Activated T-cell treated with anti-CD3 and anti-CD28 coated beads, Interleukin-2, amount 50 U/mL, for 4 hours (primary cell): ENCODE measurements around the gene SURF4. TPM values are rescaled to one million over a fixed set of nuclear protein-coding genes. Genes with fewer than 3 reads are reported as not detected.

Experiments
- ATAC-seq, 2 donors: fragments of 200-7000 bp; cut with Tn5 transposase; one replicate each; pipeline ENCODE4 v1.10.0; 2021
- DNase-seq: peaks from one replicate; pipeline ENCODE4 v3.0.0-alpha.2; 2020
- H3K27me3 Mint-ChIP-seq: one replicate; pipeline ENCODE4 v1.8.0; 2021; ENCODE audit warnings: low read depth, mixed read lengths
- H3K36me3 Mint-ChIP-seq: one replicate; pipeline ENCODE4 v1.8.0; 2022; ENCODE audit warnings: mixed read lengths; ENCODE audit not compliant: insufficient read depth
- H3K4me1 Mint-ChIP-seq: one replicate; pipeline ENCODE4 v1.8.0; 2021; ENCODE audit warnings: low read depth, mixed read lengths
- H3K4me3 Mint-ChIP-seq: one replicate; pipeline ENCODE4 v1.8.0; 2021; ENCODE audit warnings: mild to moderate bottlenecking, moderate library complexity, mixed read lengths
- H3K9me3 Mint-ChIP-seq: one replicate; pipeline ENCODE4 v1.8.0; 2021; ENCODE audit warnings: mixed read lengths
- total RNA-seq, 3 donors: library from RNA; stranded (reverse); gene quantifications; one replicate each; pipeline ENCODE4 v1.2.1, GENCODE V29; 2021

SURF4 gene
- total RNA-seq, result 100 to 1,000 TPM; 235 to 292 (median 255) TPM

GRCh38 chr9:133375724-133376654, at the start of gene SURF4, which contains the start of gene STKLD1:
Gene SURF4 (minus strand): TSS chr9:133376060. CDS start chr9:133375969, 91 bp downstream.
Gene STKLD1 (plus strand): TSS chr9:133376366. CDS start chr9:133376474, 108 bp downstream.
- ATAC-seq (peak; percentile 78 to 79), DNase-seq (peak; percentile 95)
- Mint-ChIP-seq H3K4me1 (peaks cover 37% of the 10 kb centered on the region), H3K27me3 (no peaks in the 10 kb centered on the region), H3K9me3 (no peaks in the 10 kb centered on the region), H3K36me3 (peaks cover 13% of the 10 kb centered on the region), H3K4me3 (peak within 1 kb of the TSS; percentile 98)

- Mint-ChIP-seq H3K4me3 (no peak overlapping the region), H3K27me3 (peaks cover 35% of the 10 kb centered on the region), H3K9me3 (no peaks in the 10 kb centered on the region), H3K4me1 (peaks cover 17% of the 10 kb centered on the region), H3K36me3 (no peaks in the 10 kb centered on the region)
- no peak for ATAC-seq
- no peak for DNase-seq
Measured at GRCh38 chr9:133425049-133425632, 49.3 kb upstream of the SURF4 start.

DNA sequence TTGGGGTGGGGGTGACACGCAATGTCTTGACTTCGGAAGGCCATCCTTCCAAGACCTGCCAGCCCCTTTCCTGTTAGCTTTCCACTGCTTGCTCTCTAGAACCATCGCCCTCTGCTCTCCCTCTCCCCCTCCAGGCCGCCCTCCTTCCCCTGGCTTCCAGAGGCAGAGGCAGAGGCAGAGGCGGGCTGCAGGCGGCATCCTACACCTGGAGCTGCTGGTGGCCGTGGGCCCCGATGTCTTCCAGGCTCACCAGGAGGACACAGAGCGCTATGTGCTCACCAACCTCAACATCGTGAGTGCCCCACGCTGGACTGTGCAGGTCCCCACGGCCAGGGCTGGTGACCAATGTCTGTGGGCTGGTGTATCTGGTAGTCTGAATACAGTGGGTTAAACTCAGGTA, 48.3 kb upstream of the SURF4 start:
- H3K4me1 Mint-ChIP-seq, result peaks cover 18% of the 10 kb centered on the region
- H3K36me3 Mint-ChIP-seq, result no peaks in the 10 kb centered on the region
- no peak overlapping the region for H3K4me3 Mint-ChIP-seq
- DNase-seq (no peak), ATAC-seq (no peak)
- no peaks in the 10 kb centered on the region for H3K9me3 Mint-ChIP-seq
- H3K27me3 Mint-ChIP-seq, result peaks cover 34% of the 10 kb centered on the region

GRCh38 chr9:133423216-133423615, 47.4 kb upstream of the SURF4 start:
- H3K4me3 Mint-ChIP-seq, result no peak overlapping the region
- peaks cover 26% of the 10 kb centered on the region for H3K4me1 Mint-ChIP-seq

GRCh38 chr9:133421615-133422542, 46.0 kb upstream of the SURF4 start, which contains the start of gene ADAMTS13:
Gene ADAMTS13 (plus strand): TSS chr9:133422367. CDS start chr9:133422444, 77 bp downstream.
- no peaks in the 10 kb centered on the region for H3K36me3 Mint-ChIP-seq
- DNase-seq (no peak), ATAC-seq (peak; percentile 24 to 36)
- H3K9me3 Mint-ChIP-seq, result no peaks in the 10 kb centered on the region
- no peak within 1 kb of the TSS for H3K4me3 Mint-ChIP-seq
- peaks cover 28% of the 10 kb centered on the region for H3K4me1 Mint-ChIP-seq
- H3K27me3 Mint-ChIP-seq, result peaks cover 20% of the 10 kb centered on the region

More at GRCh38 chr9:133423216-133423615, 47.4 kb upstream of the SURF4 start:
- peaks cover 34% of the 10 kb centered on the region for H3K27me3 Mint-ChIP-seq
- ATAC-seq (no peak), DNase-seq (no peak)
- H3K9me3 Mint-ChIP-seq, result no peaks in the 10 kb centered on the region
- no peaks in the 10 kb centered on the region for H3K36me3 Mint-ChIP-seq

- Mint-ChIP-seq H3K36me3 (peaks cover 2% of the 10 kb centered on the region), H3K27me3 (peaks cover 8% of the 10 kb centered on the region), H3K4me3 (no peak overlapping the region), H3K4me1 (peaks cover 41% of the 10 kb centered on the region), H3K9me3 (no peaks in the 10 kb centered on the region)
- DNase-seq (no peak), ATAC-seq (no peak)
Measured at GRCh38 chr9:133420392-133420827, 44.5 kb upstream of the SURF4 start.

- H3K27me3 Mint-ChIP-seq, result no peaks in the 10 kb centered on the region
- DNase-seq (no peak), ATAC-seq (no peak)
- peaks cover 53% of the 10 kb centered on the region for H3K4me1 Mint-ChIP-seq
- peaks cover 13% of the 10 kb centered on the region for H3K36me3 Mint-ChIP-seq
- H3K4me3 Mint-ChIP-seq, result peak overlapping the region; percentile 94
- H3K9me3 Mint-ChIP-seq, result no peaks in the 10 kb centered on the region
Measured at GRCh38 chr9:133419005-133419404, 43.1 kb upstream of the SURF4 start.

DNA sequence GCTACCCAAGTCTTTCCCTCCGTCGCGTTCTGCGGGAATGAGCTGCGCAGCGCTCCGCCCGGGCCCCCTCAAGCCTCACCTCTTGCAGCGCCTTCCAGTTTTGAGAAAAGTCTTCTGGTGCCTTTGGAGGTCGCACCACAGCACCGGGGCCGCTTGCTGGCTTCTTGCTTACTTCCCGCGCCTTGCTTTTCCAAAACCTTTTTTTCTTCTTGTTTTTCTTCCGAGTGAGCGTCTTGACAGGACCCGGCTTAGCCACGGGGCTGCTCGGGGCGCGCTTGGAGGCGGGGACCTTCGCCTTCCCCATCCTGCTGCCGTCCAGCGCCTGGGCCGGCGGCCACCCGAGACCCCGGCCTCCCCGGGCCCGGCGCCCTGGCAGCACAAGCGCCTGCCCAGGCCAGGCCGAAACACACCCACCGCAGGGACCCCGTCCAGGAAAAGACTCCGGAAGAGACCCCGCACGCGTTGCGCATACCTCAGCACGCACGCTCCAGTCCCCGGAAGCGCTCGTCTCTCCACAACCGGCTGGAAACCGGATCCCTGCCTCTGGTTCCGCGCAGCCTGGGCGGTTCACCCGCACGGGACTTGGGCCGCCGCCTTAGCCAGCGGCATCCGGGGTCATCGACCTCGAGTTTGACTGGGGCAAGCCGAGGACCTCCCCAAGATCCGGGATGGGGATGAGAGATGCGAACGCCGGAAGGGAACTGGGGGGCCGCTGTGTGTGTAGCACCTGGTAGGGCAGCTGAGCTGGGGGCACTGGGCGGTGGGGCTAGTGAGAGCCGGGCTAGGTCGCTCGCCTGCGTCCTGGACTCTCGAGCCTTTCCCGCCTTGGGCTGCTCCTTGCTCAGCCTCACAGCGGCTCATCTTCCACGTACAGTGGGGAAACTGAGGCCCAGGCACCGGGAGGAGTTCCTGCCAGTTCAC, 41.9 kb upstream of the SURF4 start, which contains the start of gene REXO4:
Gene REXO4 (minus strand): TSS at position 470 of the 921 bp plus-strand sequence. CDS start 166 bp downstream, at position 304.
- peaks cover 17% of the 10 kb centered on the region for H3K36me3 Mint-ChIP-seq
- ATAC-seq, result peak; percentile 88 to 90
- H3K9me3 Mint-ChIP-seq, result no peaks in the 10 kb centered on the region
- peaks cover 55% of the 10 kb centered on the region for H3K4me1 Mint-ChIP-seq
- H3K4me3 Mint-ChIP-seq, result peak within 1 kb of the TSS; percentile 94
- H3K27me3 Mint-ChIP-seq, result no peaks in the 10 kb centered on the region
- DNase-seq, result peak; percentile 77

- DNase-seq (no peak), ATAC-seq (no peak)
- Mint-ChIP-seq H3K27me3 (no peaks in the 10 kb centered on the region), H3K9me3 (no peaks in the 10 kb centered on the region), H3K4me1 (peaks cover 45% of the 10 kb centered on the region), H3K36me3 (peaks cover 33% of the 10 kb centered on the region), H3K4me3 (peak overlapping the region; percentile 94)
Measured at GRCh38 chr9:133415170-133415569, 39.3 kb upstream of the SURF4 start.

- Mint-ChIP-seq H3K4me1 (peaks cover 9% of the 10 kb centered on the region), H3K9me3 (no peaks in the 10 kb centered on the region), H3K4me3 (no peak overlapping the region), H3K36me3 (peaks cover 44% of the 10 kb centered on the region), H3K27me3 (no peaks in the 10 kb centered on the region)
- no peak for ATAC-seq
- no peak for DNase-seq
Measured at GRCh38 chr9:133408042-133408441, 32.2 kb upstream of the SURF4 start.

- DNase-seq, result peak; percentile 80
- Mint-ChIP-seq H3K4me3 (no peak overlapping the region), H3K27me3 (no peaks in the 10 kb centered on the region), H3K4me1 (peaks cover 9% of the 10 kb centered on the region), H3K9me3 (no peaks in the 10 kb centered on the region), H3K36me3 (peaks cover 38% of the 10 kb centered on the region)
- ATAC-seq, result peak; percentile 92 to 95
Measured at GRCh38 chr9:133406480-133407307, 30.8 kb upstream of the SURF4 start.
